Measurements from ENCODE around the gene PDLIM5.

- TF ChIP-seq PAX5 (IDR thresholded peaks at IDR 0.05; ENCODE audit: insufficient read depth, low read length, severe bottlenecking) (no peak), POLR2A (IDR thresholded peaks at IDR 0.05; ENCODE audit: low read depth, low read length) (no peak), POLR2AphosphoS5 (IDR thresholded peaks at IDR 0.05; ENCODE audit: low read depth, low read length) (no peak), TAF1 (IDR thresholded peaks at IDR 0.05; ENCODE audit: low read depth, low read length) (no peak), SPI1 (IDR thresholded peaks at IDR 0.05; ENCODE audit: low read depth, low read length) (no peak)
These were observed 31.8 kb upstream of the PDLIM5 start for GRCh38 chr4:94419956-94420355.

Measured in GM12891 (cell line).